ENCODE data around the gene ARL6IP1.
"Not testable (repeated sequence)": the region's sequence is repeated elsewhere in the genome, so short reads cannot be mapped to it uniquely, and the experiment has no call there.

Gene ARL6IP1

DNA sequence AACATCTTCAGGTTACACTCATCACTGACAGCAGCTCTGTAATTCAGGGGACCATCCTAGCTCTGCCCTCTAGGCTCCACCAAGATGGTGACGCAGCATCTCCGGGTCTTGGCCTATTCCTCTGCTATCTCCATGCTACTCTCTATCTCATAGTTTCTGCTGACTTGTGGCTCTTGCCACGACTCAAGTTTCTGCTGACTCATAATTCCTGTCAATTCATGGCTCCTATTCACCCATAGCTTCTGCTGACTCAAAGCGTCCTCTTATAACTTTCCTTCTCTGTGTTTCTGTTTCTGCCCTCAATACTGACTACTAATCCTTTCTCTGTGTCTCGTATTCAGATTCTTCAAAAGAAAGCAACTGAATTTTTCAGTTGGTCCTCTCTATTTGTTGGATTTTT lies 38.6 kb downstream of the ARL6IP1 start:
- WGBS (ENCODE audit: insufficient coverage, insufficient read length), result no CpG with 5 or more reads among the region's 5 CpGs
- H3K4me3 ChIP-seq (ENCODE audit: low read length); H3K36me3 ChIP-seq (ENCODE audit: control insufficient read depth, insufficient read depth, low read length); H3K4me1 ChIP-seq (ENCODE audit: control insufficient read depth, insufficient read depth, low read length); H3K27me3 ChIP-seq (ENCODE audit: control insufficient read depth, insufficient read depth, low read length); H3K9me3 ChIP-seq (ENCODE audit: control insufficient read depth, insufficient read depth, low read length); DNase-seq (ENCODE audit: low read depth, low spot score); H3K27ac ChIP-seq (ENCODE audit: low read length): not testable (repeated sequence)

DNA sequence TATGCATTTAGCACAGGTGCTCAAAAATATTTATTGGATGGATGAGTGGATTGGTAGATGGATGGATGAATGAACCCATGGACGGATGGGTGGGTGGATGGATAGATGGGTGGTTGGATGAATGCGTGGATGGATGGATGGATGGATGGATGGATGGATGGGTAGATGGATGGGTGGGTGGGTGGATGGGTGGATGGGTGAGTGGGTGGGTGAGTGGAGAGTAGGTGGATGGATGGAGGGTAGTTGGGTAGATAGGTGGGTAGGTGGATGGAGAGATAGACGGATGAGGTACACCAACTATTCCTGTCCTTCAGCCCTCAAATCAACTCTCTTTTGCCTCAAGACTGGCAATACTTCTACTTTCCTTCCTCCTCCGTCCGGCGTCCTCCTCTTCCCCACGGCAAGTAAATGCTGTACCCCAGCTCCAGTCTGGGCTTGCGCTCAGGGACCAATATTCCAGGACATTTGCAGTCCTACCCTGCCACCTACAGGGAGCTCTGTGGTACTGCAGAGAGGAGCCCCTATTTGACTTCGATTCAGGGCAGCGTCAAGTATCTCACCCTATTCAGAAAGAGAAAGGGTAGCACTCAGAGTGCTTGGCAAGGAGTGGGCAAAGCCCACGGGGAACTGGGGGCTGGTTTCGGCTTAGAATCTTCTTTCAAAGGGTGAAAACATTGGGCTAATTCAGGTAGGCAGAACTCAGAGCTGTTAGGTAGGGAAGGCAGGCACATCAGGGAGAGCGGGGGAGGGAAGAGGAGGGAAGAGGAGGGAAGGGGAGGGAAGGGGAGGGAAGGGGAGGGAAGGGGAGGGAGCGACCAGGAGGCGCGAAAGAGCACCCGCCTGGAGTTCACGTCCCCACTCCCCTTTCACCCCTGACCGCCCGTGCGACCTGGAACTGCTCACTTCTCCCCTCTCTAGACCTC lies 41.5 kb downstream of the ARL6IP1 start:
- not testable (repeated sequence) for H3K4me3 ChIP-seq (ENCODE audit: low read length); H3K27me3 ChIP-seq (ENCODE audit: control insufficient read depth, insufficient read depth, low read length); H3K36me3 ChIP-seq (ENCODE audit: control insufficient read depth, insufficient read depth, low read length); H3K4me1 ChIP-seq (ENCODE audit: control insufficient read depth, insufficient read depth, low read length); H3K27ac ChIP-seq (ENCODE audit: low read length); H3K9me3 ChIP-seq (ENCODE audit: control insufficient read depth, insufficient read depth, low read length); DNase-seq (ENCODE audit: low read depth, low spot score)
- WGBS (ENCODE audit: insufficient coverage, insufficient read length), result no CpG with 5 or more reads among the region's 21 CpGs

DNA sequence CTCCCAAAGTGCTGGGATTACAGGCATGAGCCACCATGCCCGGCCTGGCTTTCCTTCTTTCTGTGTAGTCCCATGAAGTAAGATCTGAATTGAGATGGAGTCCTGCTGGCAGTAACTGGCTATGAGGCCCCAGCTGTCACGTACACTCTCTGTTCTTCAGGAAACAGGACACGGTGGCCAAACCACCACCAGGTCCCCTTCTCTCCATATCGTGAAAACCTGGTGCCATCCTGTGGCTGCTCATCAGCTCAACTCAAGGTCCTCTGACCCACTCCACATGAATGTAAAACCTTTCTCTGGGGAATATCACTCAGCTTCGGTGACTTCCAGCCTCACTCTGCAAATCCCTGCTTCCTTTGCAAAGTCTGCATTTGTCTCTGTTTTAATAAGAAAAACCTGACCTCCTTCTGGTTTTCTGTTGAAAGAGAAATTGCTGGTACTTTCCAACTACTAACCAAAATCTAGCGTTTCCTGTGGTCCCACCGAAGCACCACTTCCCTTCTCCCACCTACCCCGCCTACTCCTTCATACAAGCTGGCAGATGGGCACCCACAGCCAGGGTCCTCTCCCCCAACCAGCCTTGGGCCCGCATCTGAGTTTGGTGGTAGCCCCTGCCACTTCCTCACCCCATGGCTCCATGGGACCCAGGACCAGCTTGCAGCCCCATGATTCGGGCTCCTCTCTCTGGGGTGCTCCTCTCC lies 43.2 kb downstream of the ARL6IP1 start:
- H3K27ac ChIP-seq (ENCODE audit: low read length); DNase-seq (ENCODE audit: low read depth, low spot score); H3K36me3 ChIP-seq (ENCODE audit: control insufficient read depth, insufficient read depth, low read length); H3K27me3 ChIP-seq (ENCODE audit: control insufficient read depth, insufficient read depth, low read length); H3K4me1 ChIP-seq (ENCODE audit: control insufficient read depth, insufficient read depth, low read length); H3K4me3 ChIP-seq (ENCODE audit: low read length); H3K9me3 ChIP-seq (ENCODE audit: control insufficient read depth, insufficient read depth, low read length): not testable (repeated sequence)
- no CpG with 5 or more reads among the region's 10 CpGs for WGBS (ENCODE audit: insufficient coverage, insufficient read length)

DNA sequence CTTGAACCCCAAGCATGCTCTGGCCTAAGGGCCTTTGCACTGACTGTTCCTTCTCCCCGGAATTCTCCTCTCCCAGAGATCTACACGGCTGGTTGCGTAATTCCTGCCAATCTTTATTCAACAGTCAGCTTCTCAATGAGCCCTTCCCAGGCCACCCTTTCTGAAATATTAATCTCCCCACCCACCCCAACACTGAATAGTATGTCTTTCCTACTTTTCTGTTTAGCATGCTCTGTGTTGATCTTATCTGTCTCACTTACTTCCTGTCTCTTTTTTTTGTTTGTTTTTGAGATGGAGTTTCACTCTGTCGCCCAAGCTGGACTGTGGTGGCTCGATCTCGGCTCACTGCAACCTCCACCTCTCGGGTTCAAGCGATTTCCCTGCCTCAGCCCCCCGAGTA lies 44.7 kb downstream of the ARL6IP1 start:
- not testable (repeated sequence) for DNase-seq (ENCODE audit: low read depth, low spot score); H3K36me3 ChIP-seq (ENCODE audit: control insufficient read depth, insufficient read depth, low read length); H3K4me1 ChIP-seq (ENCODE audit: control insufficient read depth, insufficient read depth, low read length); H3K27ac ChIP-seq (ENCODE audit: low read length); H3K4me3 ChIP-seq (ENCODE audit: low read length); H3K27me3 ChIP-seq (ENCODE audit: control insufficient read depth, insufficient read depth, low read length); H3K9me3 ChIP-seq (ENCODE audit: control insufficient read depth, insufficient read depth, low read length)
- WGBS (ENCODE audit: insufficient coverage, insufficient read length), result no CpG with 5 or more reads among the region's 9 CpGs

DNA sequence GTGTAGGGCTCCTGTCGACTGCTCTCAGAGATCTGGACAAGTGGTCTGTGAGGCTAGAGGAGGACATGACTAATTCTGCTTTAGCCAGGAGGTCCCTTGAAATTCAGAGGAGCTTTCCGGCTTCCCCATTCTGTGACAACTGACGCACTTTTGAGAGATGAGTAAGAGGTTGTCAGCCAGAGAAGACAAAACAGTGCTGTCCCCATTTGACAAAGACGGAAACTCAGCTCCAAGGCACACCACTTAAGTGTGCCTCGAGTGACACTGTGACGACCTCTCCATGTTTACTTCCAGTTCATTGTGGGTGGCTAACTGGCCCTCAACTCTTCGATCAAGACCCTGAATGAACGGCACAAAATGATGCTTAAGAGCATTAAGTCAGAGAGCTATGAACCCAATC lies 58.5 kb downstream of the ARL6IP1 start:
- not testable (repeated sequence) for H3K4me1 ChIP-seq (ENCODE audit: control insufficient read depth, insufficient read depth, low read length); DNase-seq (ENCODE audit: low read depth, low spot score); H3K4me3 ChIP-seq (ENCODE audit: low read length); H3K27ac ChIP-seq (ENCODE audit: low read length); H3K27me3 ChIP-seq (ENCODE audit: control insufficient read depth, insufficient read depth, low read length); H3K9me3 ChIP-seq (ENCODE audit: control insufficient read depth, insufficient read depth, low read length); H3K36me3 ChIP-seq (ENCODE audit: control insufficient read depth, insufficient read depth, low read length)
- no CpG with 5 or more reads among the region's 8 CpGs for WGBS (ENCODE audit: insufficient coverage, insufficient read length)

All from iPS DF 6.9 (cell line).